GM12878 (cell line): ENCODE measurements around the gene PRSS27. TPM values are rescaled to one million over a fixed set of nuclear protein-coding genes. Genes with fewer than 3 reads are reported as not detected.
A peak's percentile ranks its signal among the peaks of the same experiment; 100 is the strongest.

Experiments used
- ATAC-seq: fragments of 200-7000 bp; cut with Tn5 transposase; 3 replicates; pipeline ENCODE4 v1.9.1; 2020; ENCODE audit warnings: mild to moderate bottlenecking, moderate library complexity
- BruUV-seq: library from RNA; stranded (reverse); fragments of 400-500 nt; replicated peaks from 2 replicates; lab custom pipeline; 2021; lab: Mats Ljungman, UMichigan
- CTCF ChIA-PET: fragments of 300-600 bp; sonication (Branson Sonifier 250); formaldehyde crosslinking; extraction: SDS; loops from one replicate; lab custom pipeline; 2021; ENCODE audit warnings: inconsistent platforms; lab: Yijun Ruan, JAX
- POLR2A ChIA-PET: fragments of 350-600 bp; formaldehyde crosslinking; extraction: SDS; loops from one replicate; lab custom pipeline; 2021; ENCODE audit warnings: inconsistent platforms; lab: Charles Lee
- RAD21 ChIA-PET: fragments of 300-600 bp; sonication (Branson Sonifier 250); formaldehyde crosslinking; loops from one replicate; lab custom pipeline; 2023; ENCODE audit warnings: antibody characterized with exemption; ENCODE audit not compliant: unreplicated experiment; lab: Charles Lee
- SMC1A ChIA-PET: fragments of 300-600 bp; sonication (Branson Sonifier 250); formaldehyde crosslinking; loops from one replicate; lab custom pipeline; 2023; ENCODE audit not compliant: unreplicated experiment, uncharacterized antibody; lab: Charles Lee
- DNase-seq: peaks from one replicate; pipeline ENCODE4 v3.0.0-alpha.2; 2011; ENCODE audit warnings: low read depth, low spot score
- FAIRE-seq: peaks from 3 replicates; lab custom pipeline; 2011; peaks lifted over from hg19 to GRCh38; lab: Jason Lieb, UNC
- H2AFZ ChIP-seq: 2 replicates; pipeline ENCODE4 v1.6.0; 2011; ENCODE audit warnings: low read depth, low read length, control low read depth; ENCODE audit not compliant: control insufficient read depth
- H3K27ac ChIP-seq: 2 replicates; pipeline ENCODE4 v1.5.1; 2011; ENCODE audit warnings: control low read depth; ENCODE audit not compliant: control insufficient read depth, insufficient read depth
- H3K27me3 ChIP-seq, 2 experiments: replicated peaks in 1 of 2; 2 replicates each; pipeline versions ENCODE4 v1.6.0 to v1.6.1; 2011; ENCODE audit warnings: low read length in 1 of 2; ENCODE audit not compliant: control insufficient read depth in 2 of 2, insufficient read depth in 2 of 2
- H3K36me3 ChIP-seq, 2 experiments: 2 replicates each; pipeline ENCODE4 v1.5.1; 2011; ENCODE audit warnings: low read length in 1 of 2; ENCODE audit not compliant: control insufficient read depth in 2 of 2, insufficient read depth in 2 of 2
- H3K4me1 ChIP-seq: 2 replicates; pipeline ENCODE4 v1.6.1; 2011; ENCODE audit warnings: mild to moderate bottlenecking, low read length, moderate library complexity, mixed read lengths; ENCODE audit not compliant: control insufficient read depth, insufficient read depth
- H3K4me2 ChIP-seq: 2 replicates; pipeline ENCODE4 v1.6.0; 2011; ENCODE audit warnings: control low read depth; ENCODE audit not compliant: control insufficient read depth, insufficient read depth
- H3K4me3 ChIP-seq: fragments of 200-600 bp; sonication (generic); 2 replicates; pipeline ENCODE4 v1.5.1; 2016
- H3K79me2 ChIP-seq: 2 replicates; pipeline ENCODE4 v1.6.0; 2011; ENCODE audit warnings: low read length; ENCODE audit not compliant: control insufficient read depth, insufficient read depth
- H3K9ac ChIP-seq: 2 replicates; pipeline ENCODE4 v1.8.0; 2011; ENCODE audit warnings: low read length, control low read depth, mixed read lengths; ENCODE audit not compliant: control insufficient read depth, insufficient read depth
- H3K9me3 ChIP-seq: replicated peaks from 3 replicates; pipeline ENCODE4 v1.5.1; 2011; ENCODE audit warnings: mild to moderate bottlenecking, low read length; ENCODE audit not compliant: control insufficient read depth, insufficient read depth
- H4K20me1 ChIP-seq: 2 replicates; pipeline ENCODE4 v1.6.0; 2011; ENCODE audit not compliant: control insufficient read depth, insufficient read depth
- BRCA1 ChIP-seq: IDR thresholded peaks from 2 replicates; pipeline ENCODE4 v1.6.1; 2011; ENCODE audit warnings: low read depth, low read length, improper control_type of control experiment
- EP300 ChIP-seq, 2 experiments: fragments of 150-350 bp in 1 of 2; IDR thresholded peaks; 2 replicates each; pipeline ENCODE4 v1.6.1; 2011 to 2012; ENCODE audit warnings: low read depth in 2 of 2, low read length in 2 of 2, borderline replicate concordance in 1 of 2, improper control_type of control experiment in 1 of 2, inconsistent platforms in 1 of 2; ENCODE audit not compliant: control insufficient read depth in 1 of 2
- FOS ChIP-seq: IDR thresholded peaks from 3 replicates; pipeline ENCODE4 v1.6.1; 2011; ENCODE audit warnings: borderline replicate concordance; ENCODE audit not compliant: insufficient read length; ENCODE audit errors: extremely low read depth
- POLR2A ChIP-seq: IDR thresholded peaks from 2 replicates; pipeline ENCODE4 v1.6.1; 2011; ENCODE audit warnings: low read depth, mild to moderate bottlenecking, low read length
- POLR2AphosphoS5 ChIP-seq: IDR thresholded peaks from 2 replicates; pipeline ENCODE4 v1.6.1; 2011; ENCODE audit warnings: mild to moderate bottlenecking, low read length, inconsistent platforms
- RBBP5 ChIP-seq: fragments of 200-600 bp; sonication (generic); conservative IDR thresholded peaks from 2 replicates; pipeline ENCODE4 v1.6.1; 2016
- ZZZ3 ChIP-seq: IDR thresholded peaks from 2 replicates; pipeline ENCODE4 v1.6.1; 2011; ENCODE audit warnings: low read depth; ENCODE audit not compliant: control insufficient read depth, insufficient read length
- WGBS: methylation state at CpG from one replicate; pipeline ENCODE4 v1.1.6; 2016; ENCODE audit warnings: low lambda C conversion rate; ENCODE audit not compliant: insufficient replicate concordance, insufficient coverage; ENCODE audit errors: missing lambda C conversion rate; 5-methylcytosine and 5-hydroxymethylcytosine counted together
- in situ Hi-C: fragments of 300-500 bp; cut with MboI; formaldehyde crosslinking; loops from 9 replicates; pipeline ENCODE4 v1.14.3; 2018; ENCODE audit warnings: mixed read lengths
- intact Hi-C: fragments of 100-400 bp; cut with micrococcal nuclease; formaldehyde crosslinking; loops from one replicate; pipeline ENCODE4 v1.14.2; 2022; ENCODE audit not compliant: unreplicated experiment
- polyA plus RNA-seq, 11 experiments: library from polyadenylated mRNA; depleted of rRNA in 4 of 11; unstranded in 6 of 11; stranded (reverse) in 5 of 11; fragments of >200 nt; fragmentation: Nextera tagmentation in 4 of 11; fragmentation: Illumina TruSeq in 1 of 11; extraction: Ambion mirVana in 4 of 11; extraction: Trizol in 1 of 11; gene quantifications; 1 replicate in 1 of 11; 2 replicates in 10 of 11; pipeline versions ENCODE4 v1.2.1 to v1.2.3, GENCODE V29; 2011 to 2016; ENCODE audit warnings: inconsistent platforms in 2 of 11, missing spikeins in 2 of 11, low read depth in 1 of 11
- total RNA-seq, 4 experiments: library from RNA; depleted of rRNA in 3 of 4; stranded (reverse); fragments of >200 nt in 3 of 4; fragmentation: Illumina TruSeq in 1 of 4; extraction: Trizol in 1 of 4; gene quantifications; 2 replicates each; pipeline versions ENCODE4 v1.2.1 to v1.2.3, GENCODE V29; 2013 to 2021
- TF ChIP-seq, protein P1 (sequence below), 3 experiments: IDR thresholded peaks in 2 of 3; conservative IDR thresholded peaks in 1 of 3; 2 replicates each; pipeline ENCODE4 v1.5.1; 2011; ENCODE audit warnings: low read depth in 3 of 3, low read length in 3 of 3, mild to moderate bottlenecking in 3 of 3, control low read depth in 2 of 3, moderate library complexity in 2 of 3, inconsistent platforms in 1 of 3, mixed read lengths in 1 of 3; ENCODE audit not compliant: control insufficient read depth in 2 of 3, insufficient read depth in 1 of 3; ENCODE audit errors: extremely low read depth in 1 of 3

Gene PRSS27
- total and polyA plus RNA-seq, 10 of the 15 experiments (the other 5 are each of a cell fraction or from before 2014, with no cell fraction given), result 0.18 to 1.8 (median 0.51) TPM; not detected in 2

DNA sequence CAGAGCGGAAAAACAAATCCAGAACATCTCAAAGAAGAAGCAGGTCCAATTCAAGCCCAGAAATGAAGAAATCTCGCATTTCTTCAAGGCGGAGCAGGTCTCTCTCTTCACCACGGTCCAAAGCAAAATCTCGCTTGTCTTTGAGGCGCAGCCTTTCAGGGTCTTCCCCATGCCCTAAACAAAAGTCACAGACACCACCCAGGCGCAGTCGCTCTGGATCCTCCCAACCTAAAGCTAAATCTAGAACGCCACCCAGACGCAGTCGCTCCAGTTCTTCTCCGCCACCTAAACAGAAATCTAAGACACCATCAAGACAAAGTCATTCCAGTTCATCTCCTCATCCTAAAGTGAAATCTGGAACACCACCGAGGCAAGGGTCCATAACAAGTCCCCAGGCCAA is 42.7 kb upstream of the PRSS27 start (continued):
- TF ChIP-seq FOS (no peak), EP300 (IDR thresholded peaks at IDR 0.05; ENCODE audit: borderline replicate concordance in 1 of 2, control insufficient read depth in 1 of 2, low read depth in 2 of 2, low read length in 2 of 2) (no peak), ZZZ3 (no peak), RBBP5 (no peak)

DNA sequence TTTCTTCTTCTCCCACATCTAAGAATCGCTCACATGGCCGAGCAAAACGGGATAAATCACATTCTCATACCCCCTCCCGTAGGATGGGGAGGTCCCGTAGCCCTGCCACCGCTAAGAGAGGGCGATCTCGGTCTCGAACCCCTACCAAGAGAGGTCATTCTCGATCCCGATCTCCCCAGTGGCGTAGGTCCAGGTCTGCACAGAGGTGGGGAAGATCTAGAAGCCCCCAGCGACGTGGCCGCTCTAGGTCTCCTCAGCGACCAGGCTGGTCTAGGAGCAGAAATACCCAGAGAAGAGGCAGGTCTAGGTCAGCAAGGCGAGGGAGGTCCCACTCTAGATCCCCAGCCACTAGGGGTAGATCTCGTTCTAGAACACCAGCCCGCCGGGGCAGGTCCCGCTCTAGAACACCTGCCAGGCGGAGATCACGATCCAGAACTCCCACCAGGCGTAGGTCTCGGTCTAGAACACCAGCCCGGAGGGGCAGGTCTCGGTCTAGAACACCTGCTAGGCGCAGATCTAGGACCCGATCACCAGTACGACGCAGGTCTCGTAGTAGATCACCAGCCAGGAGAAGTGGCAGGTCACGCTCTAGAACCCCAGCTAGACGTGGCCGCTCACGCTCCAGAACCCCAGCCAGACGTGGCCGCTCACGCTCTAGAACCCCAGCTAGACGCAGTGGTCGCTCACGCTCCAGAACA is 42.0 kb upstream of the PRSS27 start:
- Histone ChIP-seq H4K20me1 (peaks cover 5% of the 10 kb centered on the region), H3K27me3 (no peaks in the 10 kb centered on the region), H3K9ac (no peak overlapping the region), H3K4me1 (no peaks in the 10 kb centered on the region), H2AFZ (no peak overlapping the region), H3K4me2 (no peak overlapping the region), H3K27ac (no peak overlapping the region), H3K79me2 (peaks cover 47% of the 10 kb centered on the region), H3K4me3 (no peak overlapping the region), H3K36me3 (peaks cover 68 to 86% of the 10 kb centered on the region in 2 experiments), H3K9me3 (peaks cover 2% of the 10 kb centered on the region; the same call in 1 of the 3 replicates)
- ATAC-seq, result no peak
- RAD21 ChIA-PET, result no interaction called here
- no peak for FAIRE-seq
- WGBS, result 99% methylated on average over 42 of the region's 42 CpGs
- intact Hi-C loops (no loop called here), in situ Hi-C loops (no loop called here)
- no TSS peak for BruUV-seq
- CTCF ChIA-PET, result no interaction called here
- DNase-seq, result no peak
- POLR2A ChIA-PET, result no interaction called here
- SMC1A ChIA-PET, result no interaction called here
- TF ChIP-seq POLR2A (peak; percentile 69; the same call in 1 of the 2 replicates), BRCA1 (no peak), POLR2AphosphoS5 (peak; percentile 37)
- TF ChIP-seq, protein P1, sequence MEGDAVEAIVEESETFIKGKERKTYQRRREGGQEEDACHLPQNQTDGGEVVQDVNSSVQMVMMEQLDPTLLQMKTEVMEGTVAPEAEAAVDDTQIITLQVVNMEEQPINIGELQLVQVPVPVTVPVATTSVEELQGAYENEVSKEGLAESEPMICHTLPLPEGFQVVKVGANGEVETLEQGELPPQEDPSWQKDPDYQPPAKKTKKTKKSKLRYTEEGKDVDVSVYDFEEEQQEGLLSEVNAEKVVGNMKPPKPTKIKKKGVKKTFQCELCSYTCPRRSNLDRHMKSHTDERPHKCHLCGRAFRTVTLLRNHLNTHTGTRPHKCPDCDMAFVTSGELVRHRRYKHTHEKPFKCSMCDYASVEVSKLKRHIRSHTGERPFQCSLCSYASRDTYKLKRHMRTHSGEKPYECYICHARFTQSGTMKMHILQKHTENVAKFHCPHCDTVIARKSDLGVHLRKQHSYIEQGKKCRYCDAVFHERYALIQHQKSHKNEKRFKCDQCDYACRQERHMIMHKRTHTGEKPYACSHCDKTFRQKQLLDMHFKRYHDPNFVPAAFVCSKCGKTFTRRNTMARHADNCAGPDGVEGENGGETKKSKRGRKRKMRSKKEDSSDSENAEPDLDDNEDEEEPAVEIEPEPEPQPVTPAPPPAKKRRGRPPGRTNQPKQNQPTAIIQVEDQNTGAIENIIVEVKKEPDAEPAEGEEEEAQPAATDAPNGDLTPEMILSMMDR (IDR thresholded peaks at IDR 0.05 in 2 of 3, conservative IDR thresholded peaks at IDR 0.05 in 1 of 3; ENCODE audit: control insufficient read depth in 2 of 3, extremely low read depth in 1 of 3, insufficient read depth in 1 of 3, low read depth in 3 of 3, low read length in 3 of 3), result no peak
